Astrocyte of the cerebellum (primary cell): Measurements from ENCODE around the gene TMEM245.
"Not testable (repeated sequence)": the region's sequence is repeated elsewhere in the genome, so short reads cannot be mapped to it uniquely, and the experiment has no call there.

ENCODE experiments used
- DNase-seq: peaks from one replicate; pipeline ENCODE4 v3.0.0-alpha.2; 2011; ENCODE audit warnings: low read depth
- H3K4me3 ChIP-seq: 2 replicates; pipeline ENCODE4 v1.5.1; 2011; ENCODE audit warnings: mild to moderate bottlenecking, low read depth, low read length, moderate library complexity
- CTCF ChIP-seq: IDR thresholded peaks from 2 replicates; pipeline ENCODE4 v1.5.1; 2012; ENCODE audit warnings: low read length, low read depth, moderate library complexity, mild to moderate bottlenecking; ENCODE audit errors: missing control alignments
- in situ Hi-C: cut with HindIII; loops from 2 replicates; pipeline ENCODE4 v1.10.0; 2017; ENCODE audit warnings: low sequenced_read_pairs

Gene TMEM245

GRCh38 chr9:109063760-109064159, 56.0 kb downstream of the TMEM245 start:
- no peak for DNase-seq
- in situ Hi-C loops = no loop called here
- TF ChIP-seq CTCF = peak; percentile 22
- H3K4me3 ChIP-seq = no peak overlapping the region

- no peak overlapping the region for H3K4me3 ChIP-seq
- in situ Hi-C loops = no loop called here
- no peak for DNase-seq
- TF ChIP-seq CTCF = no peak
These were observed 57.2 kb downstream of the TMEM245 start for GRCh38 chr9:109062543-109062942.

- in situ Hi-C loops = no loop called here
- no peak overlapping the region for H3K4me3 ChIP-seq
- no peak for DNase-seq
- no peak for TF ChIP-seq CTCF
These were observed 59.6 kb downstream of the TMEM245 start for GRCh38 chr9:109060191-109060590.

- DNase-seq, H3K4me3 ChIP-seq, in situ Hi-C loops: not testable (repeated sequence)
These were observed 66.6 kb downstream of the TMEM245 start for GRCh38 chr9:109053121-109053520.

- DNase-seq = peak; percentile 44
- in situ Hi-C loops = no loop called here
- H3K4me3 ChIP-seq = no peak overlapping the region
- TF ChIP-seq CTCF = no peak
These were observed 67.3 kb downstream of the TMEM245 start for GRCh38 chr9:109052416-109052815.

GRCh38 chr9:109051733-109052132, 68.0 kb downstream of the TMEM245 start:
- in situ Hi-C loops = no loop called here
- H3K4me3 ChIP-seq = no peak overlapping the region
- DNase-seq = no peak
- no peak for TF ChIP-seq CTCF

DNA sequence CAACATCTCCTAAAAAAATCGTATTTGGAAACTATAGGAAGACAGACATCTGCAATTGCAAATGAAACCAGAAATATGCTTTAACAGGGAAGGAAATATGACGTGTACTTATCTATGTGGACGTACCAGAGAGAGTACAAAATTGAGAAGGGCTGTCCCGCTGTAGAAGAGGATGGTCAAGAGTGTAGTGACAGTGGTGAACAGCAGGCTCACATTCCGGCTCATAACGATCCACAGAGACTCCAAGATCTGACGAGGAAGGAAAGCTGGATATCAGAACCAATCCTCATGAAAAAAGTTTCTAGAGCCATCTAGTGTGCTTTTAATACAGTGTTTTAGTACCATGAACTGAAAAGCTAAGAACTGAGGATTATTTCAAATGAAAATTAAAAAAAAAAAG, 69.3 kb downstream of the TMEM245 start:
- in situ Hi-C loops = no loop called here
- H3K4me3 ChIP-seq = no peak overlapping the region
- TF ChIP-seq CTCF = no peak

More for the DNA sequence above, 69.3 kb downstream of the TMEM245 start:
- DNase-seq = no peak
